SK-N-SH (cell line): ENCODE measurements around the gene PDE8A.

ENCODE experiments used
- CHD2 ChIP-seq: fragments of 150-350 bp; IDR thresholded peaks from 2 replicates; pipeline ENCODE4 v1.6.1; 2018; ENCODE audit warnings: low read length; ENCODE audit not compliant: partially characterized antibody
- CTCF ChIP-seq: fragments of 200-600 bp; sonication (generic); IDR thresholded peaks from 2 replicates; pipeline ENCODE4 v1.6.1; 2017; ENCODE audit warnings: antibody characterized with exemption, mild to moderate bottlenecking, moderate library complexity
- GABPA ChIP-seq: IDR thresholded peaks from 2 replicates; pipeline ENCODE4 v1.4.0; 2012; ENCODE audit warnings: low read depth, mild to moderate bottlenecking
- IRF3 ChIP-seq: fragments of 150-350 bp; IDR thresholded peaks from 2 replicates; pipeline ENCODE4 v1.6.1; 2016; ENCODE audit warnings: mild to moderate bottlenecking, low read depth, low read length
- MAX ChIP-seq: IDR thresholded peaks from 2 replicates; pipeline ENCODE4 v1.4.0; 2012; ENCODE audit warnings: low read depth
- MEF2A ChIP-seq: IDR thresholded peaks from 2 replicates; pipeline ENCODE4 v1.4.0; 2012; ENCODE audit warnings: low read depth, borderline replicate concordance
- PBX3 ChIP-seq: IDR thresholded peaks from 2 replicates; pipeline ENCODE4; 2012
- POLR2AphosphoS5 ChIP-seq: IDR thresholded peaks from 2 replicates; pipeline ENCODE4 v1.6.1; 2012; ENCODE audit warnings: low read depth, low read length
- RAD21 ChIP-seq: IDR thresholded peaks from 2 replicates; pipeline ENCODE4 v1.6.1; 2012; ENCODE audit warnings: mild to moderate bottlenecking, low read length
- REST ChIP-seq: IDR thresholded peaks from 2 replicates; pipeline ENCODE4 v1.6.1; 2012; ENCODE audit warnings: mild to moderate bottlenecking, low read depth, low read length, moderate library complexity
- USF1 ChIP-seq: IDR thresholded peaks from 2 replicates; pipeline ENCODE4 v1.4.0; 2012; ENCODE audit warnings: low read depth, borderline replicate concordance
- USF2 ChIP-seq: fragments of 150-350 bp; IDR thresholded peaks from 2 replicates; pipeline ENCODE4 v1.6.1; 2017; ENCODE audit warnings: antibody characterized with exemption, low read length, low read depth, borderline replicate concordance

GRCh38 chr15:85162237-85162636 is 180.6 kb downstream of the PDE8A start:
- TF ChIP-seq CHD2 (no peak), USF1 (no peak), CTCF (no peak), RAD21 (no peak), IRF3 (no peak), MEF2A (no peak), POLR2AphosphoS5 (no peak), PBX3 (no peak), GABPA (no peak), USF2 (no peak), MAX (no peak), REST (no peak)
